B cell (primary cell): ENCODE results near the gene SERPINB1.

Source experiments
- EZH2 ChIP-seq: IDR thresholded peaks from 2 replicates; pipeline ENCODE4 v1.6.1; 2012; ENCODE audit warnings: borderline replicate concordance, low read depth, mild to moderate bottlenecking, moderate library complexity, low read length; ENCODE audit not compliant: insufficient read depth, poor library complexity, severe bottlenecking
- TF ChIP-seq, protein P1 (sequence below): fragments of 200-600 bp; IDR thresholded peaks from one replicate; pipeline ENCODE4 v1.8.0; 2022; ENCODE audit warnings: antibody characterized with exemption, mild to moderate bottlenecking

DNA sequence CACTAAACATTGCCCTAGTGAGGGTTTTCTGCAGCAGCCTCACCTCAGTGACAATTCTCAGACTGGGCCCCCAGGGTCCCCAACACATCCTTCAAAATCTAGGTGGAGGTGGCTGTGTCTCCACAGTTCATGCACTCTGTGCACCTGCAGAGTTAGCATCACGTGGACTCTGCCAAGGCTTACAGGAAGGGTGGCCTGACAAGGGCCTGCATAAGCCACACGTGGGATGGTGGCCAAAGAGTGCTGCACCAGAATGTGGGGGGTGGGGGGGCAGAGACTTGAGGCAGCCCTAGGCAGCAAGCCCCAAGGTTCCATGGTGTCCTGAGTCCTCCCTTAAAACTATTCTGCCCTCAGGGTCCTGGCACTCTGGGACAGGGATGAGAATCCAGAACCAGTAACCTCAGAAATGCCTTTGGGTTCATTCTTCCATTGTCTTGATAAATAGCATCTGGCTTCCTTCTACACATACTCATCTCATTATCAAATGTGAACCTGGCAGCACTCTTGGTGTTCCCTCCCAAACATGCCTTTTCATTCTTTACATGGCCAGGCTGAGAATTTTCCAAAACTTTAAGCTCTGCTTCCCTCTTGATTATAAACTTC is 1.6 kb upstream of the SERPINB1 start:
- TF ChIP-seq, protein P1, sequence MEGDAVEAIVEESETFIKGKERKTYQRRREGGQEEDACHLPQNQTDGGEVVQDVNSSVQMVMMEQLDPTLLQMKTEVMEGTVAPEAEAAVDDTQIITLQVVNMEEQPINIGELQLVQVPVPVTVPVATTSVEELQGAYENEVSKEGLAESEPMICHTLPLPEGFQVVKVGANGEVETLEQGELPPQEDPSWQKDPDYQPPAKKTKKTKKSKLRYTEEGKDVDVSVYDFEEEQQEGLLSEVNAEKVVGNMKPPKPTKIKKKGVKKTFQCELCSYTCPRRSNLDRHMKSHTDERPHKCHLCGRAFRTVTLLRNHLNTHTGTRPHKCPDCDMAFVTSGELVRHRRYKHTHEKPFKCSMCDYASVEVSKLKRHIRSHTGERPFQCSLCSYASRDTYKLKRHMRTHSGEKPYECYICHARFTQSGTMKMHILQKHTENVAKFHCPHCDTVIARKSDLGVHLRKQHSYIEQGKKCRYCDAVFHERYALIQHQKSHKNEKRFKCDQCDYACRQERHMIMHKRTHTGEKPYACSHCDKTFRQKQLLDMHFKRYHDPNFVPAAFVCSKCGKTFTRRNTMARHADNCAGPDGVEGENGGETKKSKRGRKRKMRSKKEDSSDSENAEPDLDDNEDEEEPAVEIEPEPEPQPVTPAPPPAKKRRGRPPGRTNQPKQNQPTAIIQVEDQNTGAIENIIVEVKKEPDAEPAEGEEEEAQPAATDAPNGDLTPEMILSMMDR, result no peak
- no peak for TF ChIP-seq EZH2
